HUES48 (cell line): ENCODE data around the gene ENPP6.
A peak's percentile ranks its signal among the peaks of the same experiment; 100 is the strongest.

Experiments used
- H3K27ac ChIP-seq: one replicate; pipeline ENCODE4 v1.7.0; 2013; ENCODE audit warnings: low read depth, low read length, inconsistent platforms
- H3K27me3 ChIP-seq: 2 replicates; pipeline ENCODE4 v1.6.1; 2013; ENCODE audit warnings: mild to moderate bottlenecking, low read length; ENCODE audit not compliant: control insufficient read depth, insufficient read depth
- H3K36me3 ChIP-seq: 2 replicates; pipeline ENCODE4 v1.6.1; 2013; ENCODE audit warnings: low read length; ENCODE audit not compliant: control insufficient read depth, insufficient read depth
- H3K4me1 ChIP-seq: 2 replicates; pipeline ENCODE4 v1.6.1; 2013; ENCODE audit warnings: mild to moderate bottlenecking, low read length; ENCODE audit not compliant: control insufficient read depth, insufficient read depth
- H3K4me3 ChIP-seq: 2 replicates; pipeline ENCODE4 v1.5.1; 2013; ENCODE audit warnings: mild to moderate bottlenecking, low read depth, low read length
- H3K9ac ChIP-seq: 2 replicates; pipeline ENCODE4 v1.6.1; 2013; ENCODE audit warnings: mild to moderate bottlenecking, low read depth, low read length, moderate library complexity
- H3K9me3 ChIP-seq: 2 replicates; pipeline ENCODE4 v1.6.1; 2013; ENCODE audit warnings: low read length; ENCODE audit not compliant: control insufficient read depth, insufficient read depth

The ENPP6 gene

GRCh38 chr4:184189966-184190365, 27.7 kb downstream of the ENPP6 start:
- H3K4me1 ChIP-seq: peaks cover 3% of the 10 kb centered on the region; the same call in 1 of the 2 replicates
- H3K27ac ChIP-seq: no peak overlapping the region
- H3K4me3 ChIP-seq: no peak overlapping the region
- no peaks in the 10 kb centered on the region for H3K27me3 ChIP-seq
- H3K36me3 ChIP-seq: no peaks in the 10 kb centered on the region
- H3K9ac ChIP-seq: no peak overlapping the region
- peaks cover 12% of the 10 kb centered on the region; the same call in 1 of the 2 replicates for H3K9me3 ChIP-seq

GRCh38 chr4:184188443-184189400, 29.0 kb downstream of the ENPP6 start:
- no peak overlapping the region for H3K27ac ChIP-seq
- H3K9me3 ChIP-seq: peaks cover 12% of the 10 kb centered on the region; the same call in 1 of the 2 replicates
- no peaks in the 10 kb centered on the region for H3K36me3 ChIP-seq
- no peak overlapping the region for H3K9ac ChIP-seq
- no peaks in the 10 kb centered on the region; the same call in 1 of the 2 replicates for H3K4me1 ChIP-seq
- no peaks in the 10 kb centered on the region for H3K27me3 ChIP-seq
- no peak overlapping the region for H3K4me3 ChIP-seq

- no peaks in the 10 kb centered on the region for H3K4me1 ChIP-seq
- no peaks in the 10 kb centered on the region for H3K9me3 ChIP-seq
- H3K27ac ChIP-seq: no peak overlapping the region
- H3K36me3 ChIP-seq: no peaks in the 10 kb centered on the region
- H3K4me3 ChIP-seq: no peak overlapping the region
- H3K27me3 ChIP-seq: no peaks in the 10 kb centered on the region
- H3K9ac ChIP-seq: no peak overlapping the region
Measured at GRCh38 chr4:184177271-184177670, 40.4 kb downstream of the ENPP6 start.

GRCh38 chr4:184174571-184175488, 42.8 kb downstream of the ENPP6 start:
- no peak overlapping the region for H3K27ac ChIP-seq
- H3K27me3 ChIP-seq: no peaks in the 10 kb centered on the region; the same call in 1 of the 2 replicates
- no peak overlapping the region for H3K4me3 ChIP-seq
- no peaks in the 10 kb centered on the region for H3K9me3 ChIP-seq
- no peaks in the 10 kb centered on the region for H3K36me3 ChIP-seq
- no peak overlapping the region for H3K9ac ChIP-seq
- H3K4me1 ChIP-seq: 0 out of 2 replicates have a peak, but pooled peaks cover 4% of the 10 kb centered on the region

- Histone ChIP-seq H3K27ac (no peak overlapping the region), H3K9ac (no peak overlapping the region), H3K4me3 (no peak overlapping the region), H3K4me1 (peaks cover 26% of the 10 kb centered on the region), H3K36me3 (no peaks in the 10 kb centered on the region), H3K9me3 (no peaks in the 10 kb centered on the region), H3K27me3 (peaks cover 16% of the 10 kb centered on the region)
Measured at GRCh38 chr4:184171011-184171410, 46.7 kb downstream of the ENPP6 start.

- H3K4me3 ChIP-seq: no peak overlapping the region
- peaks cover 42% of the 10 kb centered on the region for H3K4me1 ChIP-seq
- no peaks in the 10 kb centered on the region for H3K9me3 ChIP-seq
- H3K9ac ChIP-seq: no peak overlapping the region
- no peak overlapping the region for H3K27ac ChIP-seq
- peaks cover 29% of the 10 kb centered on the region for H3K27me3 ChIP-seq
- no peaks in the 10 kb centered on the region for H3K36me3 ChIP-seq
Measured at GRCh38 chr4:184169225-184169867, 48.3 kb downstream of the ENPP6 start.

- Histone ChIP-seq H3K9me3 (no peaks in the 10 kb centered on the region), H3K27me3 (peaks cover 29% of the 10 kb centered on the region), H3K4me3 (peak overlapping the region; percentile 36; the same call in 1 of the 2 replicates), H3K36me3 (no peaks in the 10 kb centered on the region), H3K27ac (peak overlapping the region; percentile 62), H3K4me1 (peaks cover 42% of the 10 kb centered on the region), H3K9ac (no peak overlapping the region)
Measured at GRCh38 chr4:184168406-184169019, 49.2 kb downstream of the ENPP6 start.

GRCh38 chr4:184167576-184167975, 50.1 kb downstream of the ENPP6 start:
- Histone ChIP-seq H3K4me3 (0 out of 2 replicates have a peak overlapping the region, but pooled peaks have one; percentile 36), H3K27ac (peak overlapping the region; percentile 62), H3K36me3 (no peaks in the 10 kb centered on the region), H3K9me3 (no peaks in the 10 kb centered on the region), H3K27me3 (peaks cover 29% of the 10 kb centered on the region), H3K9ac (no peak overlapping the region), H3K4me1 (peaks cover 42% of the 10 kb centered on the region)

- no peaks in the 10 kb centered on the region for H3K9me3 ChIP-seq
- peaks cover 42% of the 10 kb centered on the region for H3K4me1 ChIP-seq
- H3K9ac ChIP-seq: no peak overlapping the region
- H3K4me3 ChIP-seq: no peak overlapping the region
- no peak overlapping the region for H3K27ac ChIP-seq
- H3K27me3 ChIP-seq: peaks cover 29% of the 10 kb centered on the region
- H3K36me3 ChIP-seq: no peaks in the 10 kb centered on the region
Measured at GRCh38 chr4:184166736-184167135, 50.9 kb downstream of the ENPP6 start.

GRCh38 chr4:184165291-184165690, 52.4 kb downstream of the ENPP6 start:
- Histone ChIP-seq H3K9ac (no peak overlapping the region), H3K4me3 (no peak overlapping the region), H3K9me3 (no peaks in the 10 kb centered on the region), H3K27ac (peak overlapping the region; percentile 28), H3K27me3 (peaks cover 29% of the 10 kb centered on the region), H3K36me3 (no peaks in the 10 kb centered on the region), H3K4me1 (peaks cover 38% of the 10 kb centered on the region)
